ENCODE data around the gene TRIM9. TPM values are rescaled to one million over a fixed set of nuclear protein-coding genes. Genes with fewer than 3 reads are reported as not detected.

Gene TRIM9
- total and polyA plus RNA-seq, 2 experiments from 2014 or later, result 4.4 to 6.2 TPM

DNA sequence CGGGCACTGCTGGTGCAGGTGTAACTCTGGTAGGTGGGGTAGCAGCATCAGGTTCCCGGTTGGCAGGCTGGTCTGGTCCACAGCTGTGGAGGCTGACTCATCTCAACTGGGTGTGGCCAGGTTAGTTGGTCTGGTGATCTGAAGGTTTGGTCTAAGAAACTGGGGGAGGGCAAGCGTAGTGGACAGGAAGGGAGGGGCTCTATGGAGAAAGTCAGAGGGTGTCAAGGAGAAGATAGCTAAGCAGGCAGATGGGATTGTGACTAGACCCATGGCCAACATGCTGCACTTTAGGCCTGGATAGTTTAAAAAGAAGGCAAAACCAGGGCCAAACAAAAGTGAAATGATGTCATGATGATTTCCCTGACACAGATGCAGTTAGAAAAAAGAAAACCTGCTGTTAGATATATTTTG lies 7.9 kb downstream of the TRIM9 start:
- Histone ChIP-seq H3K36me3 (ENCODE audit: insufficient read depth) (no peaks in the 10 kb centered on the region), H3K27me3 (ENCODE audit: insufficient read depth) (peaks cover 1% of the 10 kb centered on the region), H3K79me2 (replicated peaks; ENCODE audit: insufficient read depth) (no peaks in the 10 kb centered on the region), H3K4me3 (no peak overlapping the region), H3K4me2 (no peak overlapping the region), H3K27ac (ENCODE audit: low read depth) (no peak overlapping the region), H2AFZ (no peak overlapping the region), H4K20me1 (replicated peaks; ENCODE audit: insufficient read depth) (no peaks in the 10 kb centered on the region), H3F3A (replicated peaks; ENCODE audit: low read depth) (no peaks in the 10 kb centered on the region), H3K9me2 (ENCODE audit: insufficient read depth) (no peaks in the 10 kb centered on the region), H3K4me1 (ENCODE audit: insufficient read depth) (no peaks in the 10 kb centered on the region)
- DNase-seq (ENCODE audit: low spot score) (peak; percentile 41), ATAC-seq (peak; percentile 75)
- H3K27me3 Mint-ChIP-seq (ENCODE audit: insufficient read depth, low read depth, poor library complexity), result no peaks in the 10 kb centered on the region
- no peak overlapping the region for H3K4me3 Mint-ChIP-seq
- no peaks in the 10 kb centered on the region for H3K36me3 Mint-ChIP-seq (ENCODE audit: low read depth)
- H3K27ac Mint-ChIP-seq, result no peak overlapping the region
- H3K4me1 Mint-ChIP-seq, result peaks cover 10% of the 10 kb centered on the region
- no peaks in the 10 kb centered on the region for H3K9me3 Mint-ChIP-seq
- TF ChIP-seq NANOG (IDR thresholded peaks at IDR 0.05; ENCODE audit: borderline replicate concordance) (no peak), EZH2 (IDR thresholded peaks at IDR 0.05; ENCODE audit: low read depth, unreplicated experiment) (no peak), STAT1 (IDR thresholded peaks at IDR 0.05; ENCODE audit: unreplicated experiment) (no peak), ZNF114 (CRISPR knock-in tag; IDR thresholded peaks at IDR 0.05) (no peak), EZH2phosphoT487 (IDR thresholded peaks at IDR 0.05; ENCODE audit: unreplicated experiment) (no peak), ZNF331 (CRISPR knock-in tag; IDR thresholded peaks at IDR 0.05; ENCODE audit: low read depth) (no peak), JUNB (IDR thresholded peaks at IDR 0.05; ENCODE audit: unreplicated experiment) (no peak)
- TF ChIP-seq, protein P1, sequence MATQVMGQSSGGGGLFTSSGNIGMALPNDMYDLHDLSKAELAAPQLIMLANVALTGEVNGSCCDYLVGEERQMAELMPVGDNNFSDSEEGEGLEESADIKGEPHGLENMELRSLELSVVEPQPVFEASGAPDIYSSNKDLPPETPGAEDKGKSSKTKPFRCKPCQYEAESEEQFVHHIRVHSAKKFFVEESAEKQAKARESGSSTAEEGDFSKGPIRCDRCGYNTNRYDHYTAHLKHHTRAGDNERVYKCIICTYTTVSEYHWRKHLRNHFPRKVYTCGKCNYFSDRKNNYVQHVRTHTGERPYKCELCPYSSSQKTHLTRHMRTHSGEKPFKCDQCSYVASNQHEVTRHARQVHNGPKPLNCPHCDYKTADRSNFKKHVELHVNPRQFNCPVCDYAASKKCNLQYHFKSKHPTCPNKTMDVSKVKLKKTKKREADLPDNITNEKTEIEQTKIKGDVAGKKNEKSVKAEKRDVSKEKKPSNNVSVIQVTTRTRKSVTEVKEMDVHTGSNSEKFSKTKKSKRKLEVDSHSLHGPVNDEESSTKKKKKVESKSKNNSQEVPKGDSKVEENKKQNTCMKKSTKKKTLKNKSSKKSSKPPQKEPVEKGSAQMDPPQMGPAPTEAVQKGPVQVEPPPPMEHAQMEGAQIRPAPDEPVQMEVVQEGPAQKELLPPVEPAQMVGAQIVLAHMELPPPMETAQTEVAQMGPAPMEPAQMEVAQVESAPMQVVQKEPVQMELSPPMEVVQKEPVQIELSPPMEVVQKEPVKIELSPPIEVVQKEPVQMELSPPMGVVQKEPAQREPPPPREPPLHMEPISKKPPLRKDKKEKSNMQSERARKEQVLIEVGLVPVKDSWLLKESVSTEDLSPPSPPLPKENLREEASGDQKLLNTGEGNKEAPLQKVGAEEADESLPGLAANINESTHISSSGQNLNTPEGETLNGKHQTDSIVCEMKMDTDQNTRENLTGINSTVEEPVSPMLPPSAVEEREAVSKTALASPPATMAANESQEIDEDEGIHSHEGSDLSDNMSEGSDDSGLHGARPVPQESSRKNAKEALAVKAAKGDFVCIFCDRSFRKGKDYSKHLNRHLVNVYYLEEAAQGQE (IDR thresholded peaks at IDR 0.05; ENCODE audit: unreplicated experiment), result no peak
- TF ChIP-seq, protein P2, sequence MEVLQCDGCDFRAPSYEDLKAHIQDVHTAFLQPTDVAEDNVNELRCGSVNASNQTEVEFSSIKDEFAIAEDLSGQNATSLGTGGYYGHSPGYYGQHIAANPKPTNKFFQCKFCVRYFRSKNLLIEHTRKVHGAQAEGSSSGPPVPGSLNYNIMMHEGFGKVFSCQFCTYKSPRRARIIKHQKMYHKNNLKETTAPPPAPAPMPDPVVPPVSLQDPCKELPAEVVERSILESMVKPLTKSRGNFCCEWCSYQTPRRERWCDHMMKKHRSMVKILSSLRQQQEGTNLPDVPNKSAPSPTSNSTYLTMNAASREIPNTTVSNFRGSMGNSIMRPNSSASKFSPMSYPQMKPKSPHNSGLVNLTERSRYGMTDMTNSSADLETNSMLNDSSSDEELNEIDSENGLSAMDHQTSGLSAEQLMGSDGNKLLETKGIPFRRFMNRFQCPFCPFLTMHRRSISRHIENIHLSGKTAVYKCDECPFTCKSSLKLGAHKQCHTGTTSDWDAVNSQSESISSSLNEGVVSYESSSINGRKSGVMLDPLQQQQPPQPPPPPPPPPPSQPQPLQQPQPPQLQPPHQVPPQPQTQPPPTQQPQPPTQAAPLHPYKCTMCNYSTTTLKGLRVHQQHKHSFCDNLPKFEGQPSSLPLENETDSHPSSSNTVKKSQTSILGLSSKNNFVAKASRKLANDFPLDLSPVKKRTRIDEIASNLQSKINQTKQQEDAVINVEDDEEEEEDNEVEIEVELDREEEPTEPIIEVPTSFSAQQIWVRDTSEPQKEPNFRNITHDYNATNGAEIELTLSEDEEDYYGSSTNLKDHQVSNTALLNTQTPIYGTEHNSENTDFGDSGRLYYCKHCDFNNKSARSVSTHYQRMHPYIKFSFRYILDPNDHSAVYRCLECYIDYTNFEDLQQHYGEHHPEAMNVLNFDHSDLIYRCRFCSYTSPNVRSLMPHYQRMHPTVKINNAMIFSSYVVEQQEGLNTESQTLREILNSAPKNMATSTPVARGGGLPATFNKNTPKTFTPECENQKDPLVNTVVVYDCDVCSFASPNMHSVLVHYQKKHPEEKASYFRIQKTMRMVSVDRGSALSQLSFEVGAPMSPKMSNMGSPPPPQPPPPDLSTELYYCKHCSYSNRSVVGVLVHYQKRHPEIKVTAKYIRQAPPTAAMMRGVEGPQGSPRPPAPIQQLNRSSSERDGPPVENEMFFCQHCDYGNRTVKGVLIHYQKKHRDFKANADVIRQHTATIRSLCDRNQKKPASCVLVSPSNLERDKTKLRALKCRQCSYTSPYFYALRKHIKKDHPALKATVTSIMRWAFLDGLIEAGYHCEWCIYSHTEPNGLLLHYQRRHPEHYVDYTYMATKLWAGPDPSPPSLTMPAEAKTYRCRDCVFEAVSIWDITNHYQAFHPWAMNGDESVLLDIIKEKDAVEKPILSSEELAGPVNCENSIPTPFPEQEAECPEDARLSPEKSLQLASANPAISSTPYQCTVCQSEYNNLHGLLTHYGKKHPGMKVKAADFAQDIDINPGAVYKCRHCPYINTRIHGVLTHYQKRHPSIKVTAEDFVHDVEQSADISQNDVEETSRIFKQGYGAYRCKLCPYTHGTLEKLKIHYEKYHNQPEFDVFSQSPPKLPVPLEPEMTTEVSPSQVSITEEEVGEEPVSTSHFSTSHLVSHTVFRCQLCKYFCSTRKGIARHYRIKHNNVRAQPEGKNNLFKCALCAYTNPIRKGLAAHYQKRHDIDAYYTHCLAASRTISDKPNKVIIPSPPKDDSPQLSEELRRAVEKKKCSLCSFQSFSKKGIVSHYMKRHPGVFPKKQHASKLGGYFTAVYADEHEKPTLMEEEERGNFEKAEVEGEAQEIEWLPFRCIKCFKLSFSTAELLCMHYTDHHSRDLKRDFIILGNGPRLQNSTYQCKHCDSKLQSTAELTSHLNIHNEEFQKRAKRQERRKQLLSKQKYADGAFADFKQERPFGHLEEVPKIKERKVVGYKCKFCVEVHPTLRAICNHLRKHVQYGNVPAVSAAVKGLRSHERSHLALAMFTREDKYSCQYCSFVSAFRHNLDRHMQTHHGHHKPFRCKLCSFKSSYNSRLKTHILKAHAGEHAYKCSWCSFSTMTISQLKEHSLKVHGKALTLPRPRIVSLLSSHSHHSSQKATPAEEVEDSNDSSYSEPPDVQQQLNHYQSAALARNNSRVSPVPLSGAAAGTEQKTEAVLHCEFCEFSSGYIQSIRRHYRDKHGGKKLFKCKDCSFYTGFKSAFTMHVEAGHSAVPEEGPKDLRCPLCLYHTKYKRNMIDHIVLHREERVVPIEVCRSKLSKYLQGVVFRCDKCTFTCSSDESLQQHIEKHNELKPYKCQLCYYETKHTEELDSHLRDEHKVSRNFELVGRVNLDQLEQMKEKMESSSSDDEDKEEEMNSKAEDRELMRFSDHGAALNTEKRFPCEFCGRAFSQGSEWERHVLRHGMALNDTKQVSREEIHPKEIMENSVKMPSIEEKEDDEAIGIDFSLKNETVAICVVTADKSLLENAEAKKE (CRISPR knock-in tag; IDR thresholded peaks at IDR 0.05), result no peak
- TF ChIP-seq, protein P3, sequence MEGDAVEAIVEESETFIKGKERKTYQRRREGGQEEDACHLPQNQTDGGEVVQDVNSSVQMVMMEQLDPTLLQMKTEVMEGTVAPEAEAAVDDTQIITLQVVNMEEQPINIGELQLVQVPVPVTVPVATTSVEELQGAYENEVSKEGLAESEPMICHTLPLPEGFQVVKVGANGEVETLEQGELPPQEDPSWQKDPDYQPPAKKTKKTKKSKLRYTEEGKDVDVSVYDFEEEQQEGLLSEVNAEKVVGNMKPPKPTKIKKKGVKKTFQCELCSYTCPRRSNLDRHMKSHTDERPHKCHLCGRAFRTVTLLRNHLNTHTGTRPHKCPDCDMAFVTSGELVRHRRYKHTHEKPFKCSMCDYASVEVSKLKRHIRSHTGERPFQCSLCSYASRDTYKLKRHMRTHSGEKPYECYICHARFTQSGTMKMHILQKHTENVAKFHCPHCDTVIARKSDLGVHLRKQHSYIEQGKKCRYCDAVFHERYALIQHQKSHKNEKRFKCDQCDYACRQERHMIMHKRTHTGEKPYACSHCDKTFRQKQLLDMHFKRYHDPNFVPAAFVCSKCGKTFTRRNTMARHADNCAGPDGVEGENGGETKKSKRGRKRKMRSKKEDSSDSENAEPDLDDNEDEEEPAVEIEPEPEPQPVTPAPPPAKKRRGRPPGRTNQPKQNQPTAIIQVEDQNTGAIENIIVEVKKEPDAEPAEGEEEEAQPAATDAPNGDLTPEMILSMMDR (conservative IDR thresholded peaks at IDR 0.05; ENCODE audit: low read depth in 2 of 2), result no peak
- TF ChIP-seq, protein P4, sequence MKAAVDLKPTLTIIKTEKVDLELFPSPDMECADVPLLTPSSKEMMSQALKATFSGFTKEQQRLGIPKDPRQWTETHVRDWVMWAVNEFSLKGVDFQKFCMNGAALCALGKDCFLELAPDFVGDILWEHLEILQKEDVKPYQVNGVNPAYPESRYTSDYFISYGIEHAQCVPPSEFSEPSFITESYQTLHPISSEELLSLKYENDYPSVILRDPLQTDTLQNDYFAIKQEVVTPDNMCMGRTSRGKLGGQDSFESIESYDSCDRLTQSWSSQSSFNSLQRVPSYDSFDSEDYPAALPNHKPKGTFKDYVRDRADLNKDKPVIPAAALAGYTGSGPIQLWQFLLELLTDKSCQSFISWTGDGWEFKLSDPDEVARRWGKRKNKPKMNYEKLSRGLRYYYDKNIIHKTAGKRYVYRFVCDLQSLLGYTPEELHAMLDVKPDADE (IDR thresholded peaks at IDR 0.05), result no peak
